SK-N-MC (cell line): ENCODE results near the gene C2orf42.

Experiments used
- DNase-seq: peaks from one replicate; pipeline ENCODE4 v3.0.0-alpha.2; 2011; ENCODE audit warnings: low read depth, low spot score
- H3K27ac ChIP-seq: fragments of 200-600 bp; sonication (generic); 2 replicates; pipeline ENCODE4 v1.5.1; 2016; ENCODE audit warnings: mixed run types
- H3K36me3 ChIP-seq: fragments of 200-600 bp; sonication (generic); 2 replicates; pipeline ENCODE4 v1.6.1; 2017; ENCODE audit warnings: antibody characterized with exemption, low read length, mixed read lengths; ENCODE audit not compliant: insufficient read depth
- H3K4me3 ChIP-seq: fragments of 200-600 bp; sonication (generic); 2 replicates; pipeline ENCODE4 v1.5.1; 2016
- H3K9ac ChIP-seq: fragments of 200-600 bp; sonication (generic); 2 replicates; pipeline ENCODE4 v1.8.0; 2017; ENCODE audit warnings: mixed run types, mixed read lengths; ENCODE audit not compliant: insufficient read length
- H3K9me3 ChIP-seq: fragments of 200-600 bp; sonication (generic); 2 replicates; pipeline ENCODE4 v1.6.1; 2017; ENCODE audit warnings: low read depth, mild to moderate bottlenecking, antibody characterized with exemption, low read length, moderate library complexity, mixed read lengths
- EZH2 ChIP-seq: fragments of 200-600 bp; sonication (generic); IDR thresholded peaks from one replicate; pipeline ENCODE4 v1.6.1; 2017; ENCODE audit warnings: antibody characterized with exemption
- FOXP2 ChIP-seq: optimal IDR thresholded peaks from 2 replicates; pipeline ENCODE3; 2011; ENCODE audit warnings: mild to moderate bottlenecking, moderate library complexity; ENCODE audit not compliant: insufficient read depth; ENCODE audit errors: extremely low read length, control extremely low read depth
- POLR2AphosphoS5 ChIP-seq: IDR thresholded peaks from 2 replicates; pipeline ENCODE4 v1.6.1; 2012; ENCODE audit warnings: mild to moderate bottlenecking, low read depth, low read length, borderline replicate concordance

The C2orf42 gene

DNA sequence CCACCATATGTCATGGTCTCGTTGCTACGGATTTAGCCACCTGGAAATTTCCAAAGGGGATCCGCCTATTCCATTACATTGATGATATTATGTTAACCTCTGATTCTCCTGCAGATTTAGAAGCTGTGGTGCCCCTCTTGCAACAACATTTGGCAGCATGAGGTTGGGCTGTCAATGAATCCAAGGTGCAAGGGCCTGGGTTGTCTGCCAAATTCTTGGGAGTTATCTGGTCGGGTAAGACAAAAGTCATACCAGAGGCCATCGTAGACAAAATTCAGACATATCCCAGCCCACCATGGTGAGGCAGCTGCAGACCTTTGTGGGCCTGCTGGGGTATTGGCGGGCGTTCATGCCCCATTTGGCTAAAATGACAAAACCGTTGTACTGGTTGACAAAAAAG, 13.6 kb upstream of the C2orf42 start:
- TF ChIP-seq POLR2AphosphoS5 (no peak), EZH2 (no peak), FOXP2 (no peak)
- Histone ChIP-seq H3K36me3 (peaks cover 6% of the 10 kb centered on the region), H3K9me3 (no peaks in the 10 kb centered on the region), H3K27ac (no peak overlapping the region), H3K4me3 (no peak overlapping the region), H3K9ac (no peak overlapping the region)
- DNase-seq: no peak

DNA sequence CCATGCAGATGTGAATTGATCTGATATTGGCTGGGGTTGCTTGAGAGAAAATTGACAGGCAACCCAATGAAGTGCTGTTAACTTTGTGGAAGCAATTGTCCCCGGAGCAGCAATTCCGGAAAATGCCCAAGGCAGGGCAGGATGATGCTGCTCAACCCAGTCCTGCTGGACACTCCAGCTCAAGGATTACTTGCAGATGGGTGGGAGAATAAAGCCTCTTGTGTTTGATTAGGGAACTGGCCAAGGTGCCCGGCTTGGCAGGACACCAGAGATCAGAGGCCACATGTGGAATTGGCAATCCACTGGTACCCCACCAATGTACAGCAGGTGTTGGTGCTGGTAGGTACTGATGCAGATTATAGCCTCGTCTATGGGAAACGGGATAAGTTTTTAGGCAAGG, 12.3 kb upstream of the C2orf42 start:
- TF ChIP-seq EZH2 (no peak), POLR2AphosphoS5 (no peak; the same call in 1 of the 2 replicates), FOXP2 (no peak)
- no peaks in the 10 kb centered on the region for H3K9me3 ChIP-seq
- no peak overlapping the region for H3K27ac ChIP-seq
- H3K9ac ChIP-seq: no peak overlapping the region
- no peak for DNase-seq
- no peak overlapping the region for H3K4me3 ChIP-seq
- H3K36me3 ChIP-seq: no peaks in the 10 kb centered on the region

DNA sequence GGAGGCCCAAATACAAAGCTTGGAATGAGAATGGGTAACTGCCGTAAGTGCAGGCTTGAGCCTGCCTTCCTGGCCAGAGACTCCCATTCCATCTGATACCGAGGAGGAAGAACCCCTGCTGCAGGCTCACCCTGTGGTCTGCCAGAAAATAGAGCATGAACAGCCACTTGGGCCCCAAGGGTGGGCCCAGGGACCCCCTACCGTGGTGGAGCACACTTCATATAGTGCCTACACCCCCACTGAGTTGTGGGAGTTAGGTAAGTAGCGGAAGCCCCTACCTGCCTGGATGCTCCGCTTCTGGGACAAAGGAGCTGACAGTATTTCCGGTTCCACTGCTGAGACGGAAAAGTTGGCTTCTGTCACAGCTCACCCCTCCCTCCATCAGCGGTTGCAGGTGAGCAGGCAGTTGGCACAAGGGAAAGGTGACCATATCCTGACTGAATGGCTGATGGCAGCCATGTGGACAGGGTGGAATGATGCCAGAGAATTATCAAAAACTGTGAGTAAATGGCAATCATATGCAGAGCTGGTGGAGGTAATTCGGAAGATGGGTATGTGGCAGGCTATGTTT, 11.5 kb upstream of the C2orf42 start:
- no peak overlapping the region for H3K4me3 ChIP-seq
- TF ChIP-seq EZH2: no peak
- TF ChIP-seq FOXP2: no peak
- TF ChIP-seq POLR2AphosphoS5: no peak
- no peak for DNase-seq
- H3K36me3 ChIP-seq: no peaks in the 10 kb centered on the region
- no peak overlapping the region for H3K27ac ChIP-seq
- no peaks in the 10 kb centered on the region for H3K9me3 ChIP-seq
- no peak overlapping the region for H3K9ac ChIP-seq

- Histone ChIP-seq H3K4me3 (no peak overlapping the region), H3K27ac (no peak overlapping the region), H3K9ac (no peak overlapping the region), H3K36me3 (no peaks in the 10 kb centered on the region), H3K9me3 (no peaks in the 10 kb centered on the region)
- no peak for TF ChIP-seq EZH2
- no peak for TF ChIP-seq FOXP2
- no peak for TF ChIP-seq POLR2AphosphoS5
- DNase-seq: no peak
These were observed 11.0 kb upstream of the C2orf42 start for GRCh38 chr2:70201831-70202230.

DNA sequence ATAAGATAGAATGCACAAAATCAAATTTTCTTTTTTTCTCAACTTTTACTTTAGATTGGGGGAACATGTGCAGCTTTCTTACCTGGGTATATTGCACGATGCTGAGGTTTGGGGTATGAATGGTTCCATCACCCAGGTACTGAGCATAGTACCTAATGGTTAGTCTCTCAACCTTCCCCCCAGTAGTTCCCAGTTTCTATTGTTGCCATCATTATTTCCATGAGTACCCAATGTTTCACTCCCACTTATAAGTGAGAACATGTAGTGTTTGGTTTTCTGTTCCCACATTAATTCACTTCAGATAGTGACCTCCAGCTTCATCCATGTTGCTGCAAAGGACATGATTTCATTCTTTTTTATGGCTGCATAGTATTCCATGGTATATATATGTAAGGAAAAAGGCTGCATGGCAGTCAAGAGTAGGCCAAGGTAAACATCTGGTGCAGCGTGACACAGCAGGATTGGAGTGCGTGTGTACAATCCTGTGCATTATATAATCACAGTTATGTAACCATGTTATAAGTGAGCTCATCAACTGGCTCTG, 10.5 kb upstream of the C2orf42 start:
- Histone ChIP-seq H3K9ac (no peak overlapping the region), H3K36me3 (no peaks in the 10 kb centered on the region), H3K9me3 (no peaks in the 10 kb centered on the region), H3K27ac (no peak overlapping the region), H3K4me3 (no peak overlapping the region)
- no peak for DNase-seq
- TF ChIP-seq POLR2AphosphoS5 (no peak), FOXP2 (no peak), EZH2 (no peak)

- H3K9me3 ChIP-seq: no peaks in the 10 kb centered on the region
- DNase-seq: no peak
- no peaks in the 10 kb centered on the region for H3K36me3 ChIP-seq
- no peak overlapping the region for H3K27ac ChIP-seq
- no peak overlapping the region for H3K9ac ChIP-seq
- no peak overlapping the region for H3K4me3 ChIP-seq
- no peak for TF ChIP-seq POLR2AphosphoS5
- no peak for TF ChIP-seq FOXP2
- TF ChIP-seq EZH2: no peak
These were observed 8.6 kb upstream of the C2orf42 start for GRCh38 chr2:70199320-70199864.

GRCh38 chr2:70192516-70192915, 1.7 kb upstream of the C2orf42 start:
- TF ChIP-seq EZH2 (no peak), FOXP2 (no peak), POLR2AphosphoS5 (no peak)
- Histone ChIP-seq H3K9me3 (no peaks in the 10 kb centered on the region), H3K9ac (no peak overlapping the region), H3K36me3 (no peaks in the 10 kb centered on the region), H3K4me3 (no peak overlapping the region), H3K27ac (no peak overlapping the region)
- DNase-seq: no peak

DNA sequence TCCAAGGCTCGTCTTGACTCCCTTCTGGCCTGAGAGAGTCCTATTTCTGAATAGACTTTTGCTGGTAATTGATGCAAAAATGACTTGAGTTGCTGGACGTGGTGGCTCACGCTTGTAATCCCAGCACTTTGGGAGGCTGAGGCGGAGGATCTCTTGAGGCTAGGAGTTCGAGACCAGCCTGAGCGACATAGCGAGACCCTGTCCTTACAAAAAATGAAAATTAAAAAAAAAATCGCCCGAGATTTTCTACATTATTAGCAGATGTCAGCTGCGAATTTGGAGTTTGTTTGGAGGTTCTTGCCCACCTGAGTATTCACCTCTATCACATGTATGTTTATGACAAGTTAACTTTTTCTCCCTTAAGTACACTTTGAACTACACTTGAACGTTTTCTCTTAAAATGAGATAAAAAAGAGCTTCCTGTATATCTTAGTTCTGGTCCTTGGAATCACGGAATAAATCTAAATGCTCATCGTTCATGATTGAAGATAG, 471 bp upstream of the C2orf42 start:
- peak overlapping the region; percentile 92 for H3K4me3 ChIP-seq
- no peaks in the 10 kb centered on the region for H3K9me3 ChIP-seq
- no peak for DNase-seq
- TF ChIP-seq EZH2 (no peak), FOXP2 (no peak), POLR2AphosphoS5 (no peak)
- H3K9ac ChIP-seq: peak overlapping the region; percentile 87
- no peaks in the 10 kb centered on the region for H3K36me3 ChIP-seq
- peak overlapping the region; percentile 79 for H3K27ac ChIP-seq
